MM.1S (cell line): ENCODE data around the gene PCP4.

ENCODE experiments used
- EZH2 ChIP-seq: fragments of 300-600 bp; sonication (generic); optimal IDR thresholded peaks from 2 replicates; pipeline ENCODE3; 2017; ENCODE audit warnings: low read depth, mild to moderate bottlenecking, antibody characterized with exemption, low read length, mixed read lengths
- EZH2phosphoT487 ChIP-seq: fragments of 300-600 bp; sonication (generic); IDR thresholded peaks from 2 replicates; pipeline ENCODE4 v1.6.1; 2018; ENCODE audit warnings: antibody characterized with exemption, low read length
- TF ChIP-seq, protein P1 (sequence below): fragments of 300-600 bp; sonication (generic); IDR thresholded peaks from 2 replicates; pipeline ENCODE4 v1.5.1; 2016; ENCODE audit warnings: antibody characterized with exemption, low read length, mixed read lengths

DNA sequence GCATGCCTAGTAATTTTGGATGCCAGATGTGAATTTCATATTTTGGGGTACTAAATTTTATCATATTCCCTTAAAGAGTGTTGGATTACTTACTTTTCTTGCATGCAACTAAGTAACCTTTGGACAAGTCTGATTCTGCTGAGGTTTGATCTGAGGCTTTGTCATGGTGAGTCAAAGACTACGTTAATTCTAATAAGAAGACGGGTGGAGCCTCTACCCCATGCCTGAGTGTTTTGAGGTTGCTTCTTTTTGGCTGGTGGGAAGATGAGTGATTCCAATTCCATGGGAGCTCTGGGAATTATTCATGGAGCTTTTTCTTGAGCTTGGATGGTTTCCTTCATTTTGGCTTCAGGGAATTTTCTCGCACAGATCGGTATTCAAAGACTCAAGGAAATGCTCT lies 11.6 kb upstream of the PCP4 start:
- TF ChIP-seq, protein P1, sequence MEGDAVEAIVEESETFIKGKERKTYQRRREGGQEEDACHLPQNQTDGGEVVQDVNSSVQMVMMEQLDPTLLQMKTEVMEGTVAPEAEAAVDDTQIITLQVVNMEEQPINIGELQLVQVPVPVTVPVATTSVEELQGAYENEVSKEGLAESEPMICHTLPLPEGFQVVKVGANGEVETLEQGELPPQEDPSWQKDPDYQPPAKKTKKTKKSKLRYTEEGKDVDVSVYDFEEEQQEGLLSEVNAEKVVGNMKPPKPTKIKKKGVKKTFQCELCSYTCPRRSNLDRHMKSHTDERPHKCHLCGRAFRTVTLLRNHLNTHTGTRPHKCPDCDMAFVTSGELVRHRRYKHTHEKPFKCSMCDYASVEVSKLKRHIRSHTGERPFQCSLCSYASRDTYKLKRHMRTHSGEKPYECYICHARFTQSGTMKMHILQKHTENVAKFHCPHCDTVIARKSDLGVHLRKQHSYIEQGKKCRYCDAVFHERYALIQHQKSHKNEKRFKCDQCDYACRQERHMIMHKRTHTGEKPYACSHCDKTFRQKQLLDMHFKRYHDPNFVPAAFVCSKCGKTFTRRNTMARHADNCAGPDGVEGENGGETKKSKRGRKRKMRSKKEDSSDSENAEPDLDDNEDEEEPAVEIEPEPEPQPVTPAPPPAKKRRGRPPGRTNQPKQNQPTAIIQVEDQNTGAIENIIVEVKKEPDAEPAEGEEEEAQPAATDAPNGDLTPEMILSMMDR = no peak
- no peak for TF ChIP-seq EZH2
- TF ChIP-seq EZH2phosphoT487 = no peak
